GM19438 (cell line): ENCODE results near the gene CPLX3.

Experiments
- ATAC-seq: cut with Tn5 transposase; IDR thresholded peaks from one replicate; pipeline ENCODE4 v1.9.1; 2021; ENCODE audit warnings: low read depth; ENCODE audit not compliant: unreplicated experiment

Gene CPLX3

DNA sequence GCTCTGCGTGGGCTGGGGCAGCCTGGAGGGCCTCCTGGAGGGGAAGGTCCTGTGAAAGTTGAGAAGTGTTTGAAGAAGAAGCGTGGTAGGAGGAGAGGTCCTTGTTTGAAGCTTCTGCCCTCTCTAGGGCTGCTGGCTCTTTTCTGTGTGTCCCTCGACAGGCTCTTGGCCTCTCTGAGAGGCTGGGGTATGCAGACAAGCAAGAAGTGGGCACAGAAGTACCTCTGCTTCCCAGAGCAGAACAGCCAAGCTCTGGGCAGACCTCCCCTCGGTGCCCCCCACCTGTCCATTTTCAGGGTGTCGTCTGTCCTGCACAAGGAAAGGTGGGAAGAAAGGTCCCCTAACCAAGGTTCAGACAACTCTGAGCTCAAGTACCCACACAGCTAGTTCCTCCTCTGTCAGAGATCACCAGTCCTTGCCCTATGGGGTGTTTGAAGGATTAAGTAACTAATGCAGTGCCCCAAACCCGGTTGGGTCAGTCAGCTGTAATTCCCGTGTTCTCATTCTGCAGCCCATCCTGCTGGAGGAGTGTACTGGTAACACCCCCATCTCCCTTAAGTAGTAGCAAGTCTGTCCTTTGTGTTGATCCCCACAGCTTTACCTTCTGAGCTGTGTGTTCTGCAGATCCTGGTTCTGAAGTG, 38.3 kb upstream of the CPLX3 start:
- ATAC-seq = no peak

DNA sequence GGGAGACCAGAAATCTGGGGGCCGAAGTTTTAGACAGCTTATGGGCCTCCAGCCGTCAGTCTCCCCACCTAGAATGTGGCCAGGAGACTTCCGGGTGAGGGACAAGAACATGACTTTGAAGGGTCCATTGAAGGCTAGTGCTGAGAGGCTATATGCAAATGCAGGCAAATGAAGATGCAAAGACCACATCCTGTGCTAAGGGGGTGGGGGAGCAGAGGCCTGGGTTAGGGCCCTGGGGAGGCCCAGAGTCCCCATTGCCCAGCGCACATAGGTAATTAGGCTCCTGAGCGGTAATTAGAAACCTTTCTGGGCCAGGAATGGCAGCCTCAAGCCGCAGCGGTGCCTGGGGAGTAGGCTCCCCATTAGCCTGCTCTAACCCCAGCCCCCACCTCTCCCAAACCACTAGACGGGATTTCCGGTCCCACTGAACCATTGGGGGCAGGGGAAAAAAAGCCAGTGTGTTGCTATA, 37.7 kb upstream of the CPLX3 start:
- peak; percentile 23 for ATAC-seq

DNA sequence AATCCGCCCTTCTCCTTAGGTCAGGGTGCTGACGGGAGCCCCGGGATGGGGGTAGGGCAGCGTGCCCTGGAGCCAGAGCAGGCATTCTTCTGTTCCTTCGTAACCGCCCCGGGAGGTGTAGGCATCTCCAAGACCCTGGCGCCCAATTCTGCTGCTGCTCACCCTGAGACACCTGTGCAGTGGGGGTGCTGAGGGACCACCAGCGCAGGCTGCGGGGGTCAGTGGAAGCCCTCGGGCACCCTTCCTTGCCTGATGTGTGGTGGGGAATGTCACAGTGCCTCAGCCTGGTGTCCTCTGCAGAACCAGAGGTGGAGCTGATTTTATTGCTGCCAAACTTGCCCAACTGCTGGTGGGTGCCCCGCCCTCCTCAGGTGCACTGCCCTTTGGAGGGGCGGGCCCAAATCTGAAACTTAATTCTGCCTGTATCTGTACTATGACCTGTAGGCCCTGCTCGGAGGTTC, 37.2 kb upstream of the CPLX3 start:
- no peak for ATAC-seq

DNA sequence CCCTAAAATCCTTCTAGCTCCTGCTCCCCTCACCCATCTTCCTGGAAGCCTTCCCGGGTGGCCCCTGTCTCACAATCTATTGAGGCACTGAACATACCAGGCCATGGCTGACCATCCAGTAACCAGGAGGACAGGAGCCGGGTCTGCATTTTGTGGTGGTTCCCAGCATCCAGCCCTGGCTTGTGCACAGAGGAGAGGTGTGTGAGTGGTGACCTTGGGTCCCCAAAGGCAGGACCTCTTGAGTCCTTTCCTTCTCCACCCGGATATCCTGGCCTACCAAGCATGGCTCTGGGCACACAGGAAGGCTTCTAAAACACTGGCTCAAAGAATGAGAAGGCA, 36.7 kb upstream of the CPLX3 start:
- no peak for ATAC-seq

DNA sequence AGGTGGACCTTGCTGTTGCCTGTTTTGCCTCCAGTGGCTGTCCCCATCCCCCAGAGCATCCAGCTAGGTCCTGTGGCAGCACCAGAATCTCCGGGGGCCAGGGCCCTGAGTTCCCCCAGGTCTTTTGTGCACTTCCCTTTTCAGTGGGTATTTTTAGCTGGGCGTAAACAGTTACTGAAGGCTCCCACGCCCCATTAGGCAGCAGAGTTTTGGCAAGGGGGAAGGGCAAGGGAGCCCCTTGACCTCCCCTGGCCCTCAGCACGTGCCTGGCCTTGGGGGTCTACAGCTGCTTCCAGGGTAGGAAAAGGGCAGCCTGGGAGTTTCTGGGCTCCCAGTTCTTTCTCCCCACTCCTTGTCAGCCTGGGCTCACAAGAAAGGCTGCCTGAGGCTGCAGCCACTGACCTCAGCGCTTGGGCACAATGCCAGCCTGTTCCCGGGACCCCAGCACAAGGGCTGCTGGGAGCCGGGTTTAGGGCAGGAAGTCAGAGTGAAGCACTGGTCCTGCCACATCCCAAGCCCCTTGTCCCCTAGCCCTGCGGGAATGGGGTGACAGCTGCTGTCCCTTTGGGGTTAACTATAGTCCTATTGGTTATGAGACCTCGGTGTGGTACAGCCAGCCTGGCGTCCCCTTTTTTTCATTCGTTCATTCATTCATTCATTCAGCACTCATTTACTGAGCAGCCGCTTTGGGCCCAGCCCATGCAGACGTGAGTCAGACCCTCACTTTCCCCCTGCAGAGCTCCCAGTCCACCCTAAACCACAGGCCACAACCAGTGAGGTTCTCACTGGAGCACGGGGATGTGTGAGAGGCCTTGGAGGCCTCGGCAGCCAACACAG, 36.1 kb upstream of the CPLX3 start:
- no peak for ATAC-seq

DNA sequence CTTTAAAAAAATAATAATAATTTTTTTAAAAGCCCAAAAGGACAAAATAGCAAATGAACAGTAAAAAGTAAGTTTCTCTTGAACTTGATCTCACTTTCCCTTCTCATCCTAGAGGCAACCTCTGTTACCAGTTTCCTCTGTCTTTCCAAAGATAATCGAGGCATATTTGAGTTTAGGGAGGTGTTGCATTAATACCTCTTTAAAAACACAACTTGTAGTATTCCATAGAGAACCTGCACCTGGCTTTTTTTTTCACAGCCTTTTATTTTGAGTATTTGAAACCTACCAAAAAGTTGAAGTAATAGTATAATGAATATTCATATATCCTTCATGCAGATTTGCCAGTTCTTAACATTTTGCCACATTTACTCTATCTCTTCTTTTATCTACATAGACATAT, 35.4 kb upstream of the CPLX3 start:
- no peak for ATAC-seq

DNA sequence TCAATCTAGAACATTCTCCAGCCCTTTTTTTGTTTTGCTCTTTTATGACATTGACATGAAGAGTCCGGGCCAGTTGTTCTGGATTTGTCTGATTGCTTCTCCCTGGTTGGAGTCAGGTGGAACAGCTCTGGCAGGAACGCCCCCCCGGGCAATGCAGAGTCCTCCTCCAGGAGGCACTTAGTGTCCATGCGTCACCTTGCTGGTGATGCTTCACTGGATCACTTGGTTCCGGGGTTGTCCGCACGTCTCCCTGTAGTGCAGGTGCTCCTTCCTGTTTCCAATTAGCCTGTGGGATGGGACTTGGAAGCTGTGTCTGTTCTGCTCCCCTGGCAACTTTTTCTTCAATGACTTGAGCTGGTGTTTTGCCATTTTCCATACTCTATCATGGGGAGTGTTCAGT, 34.8 kb upstream of the CPLX3 start:
- ATAC-seq = no peak

DNA sequence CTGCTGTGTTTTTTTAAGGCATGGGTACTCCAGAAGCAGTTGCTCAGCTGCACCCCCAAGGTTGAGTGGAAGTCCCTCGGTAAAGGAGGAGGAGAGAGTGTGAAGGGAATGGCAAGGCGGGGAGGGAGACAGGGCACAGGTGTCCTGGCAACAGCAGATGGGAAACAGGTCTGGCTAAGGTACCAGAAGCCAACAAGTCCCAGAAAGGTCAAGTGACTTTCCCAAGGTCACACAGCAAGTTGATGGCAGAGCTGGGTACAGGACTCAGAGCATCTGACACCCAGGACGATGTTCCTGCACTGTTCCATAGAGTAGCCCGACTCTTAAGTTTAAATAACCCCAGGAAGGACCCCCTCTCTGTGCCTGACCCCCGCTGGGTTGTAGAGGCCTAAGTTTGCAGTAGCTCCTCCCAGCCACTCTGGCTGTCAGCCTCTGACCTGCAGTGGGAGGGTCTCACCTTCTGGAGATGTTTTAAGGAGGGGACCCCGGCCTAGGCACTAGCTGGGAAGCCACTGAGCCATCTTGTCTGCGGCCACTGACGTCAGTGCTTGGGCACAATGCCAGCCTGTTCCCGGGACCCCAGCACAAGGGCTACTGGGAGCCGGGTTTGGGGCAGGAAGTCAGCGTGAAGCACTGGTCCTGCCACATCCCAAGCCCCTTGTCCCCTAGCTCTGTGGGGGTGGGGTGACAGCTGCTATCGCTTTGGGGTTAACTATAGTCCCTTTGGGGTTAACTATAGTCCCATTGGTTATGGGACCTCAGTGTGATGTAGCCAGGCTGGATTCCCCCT, 34.0 kb upstream of the CPLX3 start:
- no peak for ATAC-seq

DNA sequence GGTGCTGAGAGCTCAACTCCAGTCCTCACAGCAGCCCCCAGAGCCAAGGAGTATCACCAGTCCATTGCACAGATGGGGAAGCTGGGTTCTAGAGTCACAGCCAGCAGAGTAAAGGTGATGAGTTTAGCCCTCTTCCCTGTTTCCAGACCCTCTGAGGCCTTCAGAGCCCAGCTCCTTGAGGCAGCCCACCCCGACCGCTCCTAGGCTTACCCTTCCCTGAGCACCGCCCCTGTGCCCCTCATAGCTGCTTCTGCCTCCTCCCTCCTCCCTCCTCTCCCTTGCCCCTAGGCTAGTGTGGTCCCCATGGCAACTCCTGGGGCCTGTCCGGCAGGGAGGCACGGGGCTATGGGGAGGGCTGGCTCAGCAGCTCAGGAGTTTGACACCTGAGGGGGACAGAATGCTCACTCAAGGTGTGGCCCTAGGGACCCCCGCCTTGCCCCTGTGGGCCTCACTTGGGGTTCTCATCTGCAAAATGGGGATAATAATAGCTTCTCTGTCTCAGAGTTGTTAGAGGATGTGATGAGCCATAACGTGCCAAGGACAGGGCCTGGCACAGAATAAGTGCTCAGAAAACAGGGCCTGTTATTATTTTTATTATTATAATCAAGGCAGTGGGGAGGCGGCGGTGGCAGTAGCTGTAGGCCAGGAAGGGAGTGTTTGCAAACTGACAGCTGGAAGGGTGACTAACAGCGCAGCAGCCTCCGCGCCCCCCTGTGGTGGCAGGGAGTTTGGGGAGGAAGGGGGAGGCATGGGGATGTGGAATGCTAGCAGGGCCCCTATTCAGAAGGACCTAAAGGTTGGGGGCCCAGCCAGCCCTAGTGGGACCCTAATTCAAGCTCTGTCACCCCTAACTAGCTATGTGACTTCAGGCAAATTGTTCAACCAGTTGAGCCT, 33.0 kb upstream of the CPLX3 start:
- no peak for ATAC-seq

DNA sequence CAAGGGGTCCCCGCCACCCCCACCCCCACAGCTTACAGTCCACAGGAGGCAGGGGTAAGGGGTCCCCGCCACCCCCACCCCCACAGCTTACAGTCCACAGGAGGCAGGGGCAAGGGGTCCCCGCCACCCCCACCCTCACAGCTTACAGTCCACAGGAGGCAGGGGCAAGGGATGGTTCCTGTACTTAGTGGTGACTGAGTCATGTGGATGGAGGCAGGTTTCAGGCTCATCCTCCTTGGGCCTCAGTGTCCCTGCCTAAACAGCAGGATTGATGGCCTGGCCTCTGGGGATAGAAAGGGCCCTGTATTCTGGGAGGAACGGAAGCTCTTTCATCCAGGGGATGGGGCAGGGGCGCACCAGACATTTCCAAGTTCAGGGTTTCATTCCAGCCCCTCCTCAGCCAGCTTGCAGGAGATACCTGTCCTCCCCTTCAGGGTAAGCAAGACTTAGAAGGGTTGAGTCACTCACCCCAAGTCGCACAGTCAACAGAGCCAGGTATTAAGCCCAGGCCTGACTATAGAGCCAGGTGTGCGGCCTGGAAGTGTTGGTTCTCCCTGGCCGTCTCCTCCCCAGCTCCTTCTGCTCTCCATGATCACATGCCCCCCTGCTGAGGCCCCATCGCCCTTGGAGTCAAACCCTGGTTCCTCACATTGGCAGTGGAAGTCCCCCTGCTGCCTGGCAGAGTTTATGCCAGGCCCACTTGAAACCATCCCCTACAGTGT, 32.0 kb upstream of the CPLX3 start:
- no peak for ATAC-seq

DNA sequence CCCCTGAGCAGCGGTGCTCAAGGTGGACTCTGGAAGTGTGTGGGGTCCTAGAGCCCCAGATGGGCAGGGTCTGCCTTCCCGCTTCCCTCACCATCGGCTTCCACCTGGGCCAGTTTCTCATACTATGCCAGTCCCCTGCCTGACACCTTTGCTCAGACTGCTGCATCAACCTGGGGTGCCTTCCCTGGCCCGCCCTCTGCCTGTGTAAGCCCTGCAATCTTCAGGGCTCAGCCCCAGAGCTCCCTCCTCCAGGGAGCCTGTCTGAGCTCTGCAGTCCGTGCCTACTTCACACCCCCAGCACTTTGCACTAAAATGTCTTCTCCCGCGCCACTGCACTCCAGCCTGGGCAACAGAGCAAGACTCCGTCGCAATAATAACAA, 31.5 kb upstream of the CPLX3 start:
- no peak for ATAC-seq

DNA sequence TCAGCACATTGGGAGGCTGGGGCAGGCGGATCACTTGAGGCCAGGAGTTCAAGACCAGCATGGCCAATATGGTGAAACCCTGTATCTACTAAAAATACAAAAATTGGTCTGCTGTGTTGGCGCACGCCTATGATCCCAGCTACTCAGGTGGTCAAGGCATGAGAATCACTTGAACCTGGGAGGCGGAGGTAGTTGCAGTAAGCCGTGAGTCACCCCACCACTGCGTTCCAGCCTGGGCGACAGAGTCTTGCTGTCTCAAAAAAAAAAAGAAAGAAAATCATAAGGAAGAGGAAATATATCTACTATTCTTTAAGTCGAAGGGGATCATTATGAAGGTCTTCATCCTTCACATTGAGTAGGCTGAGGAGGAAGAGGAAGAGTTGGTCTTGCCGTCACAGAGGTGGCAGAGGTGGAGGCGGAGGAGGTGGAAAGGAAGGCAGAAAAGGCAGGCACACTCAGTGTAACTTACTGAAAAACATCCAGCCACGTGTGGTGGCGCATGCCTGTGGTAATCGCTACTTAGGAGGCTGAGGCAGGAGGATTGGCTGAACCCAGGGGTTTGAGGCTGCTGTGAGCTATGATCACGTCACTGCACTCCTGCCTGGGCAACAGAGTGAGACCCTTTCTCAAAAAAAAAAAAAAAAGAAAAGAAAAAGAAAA, 30.3 kb upstream of the CPLX3 start:
- no peak for ATAC-seq

DNA sequence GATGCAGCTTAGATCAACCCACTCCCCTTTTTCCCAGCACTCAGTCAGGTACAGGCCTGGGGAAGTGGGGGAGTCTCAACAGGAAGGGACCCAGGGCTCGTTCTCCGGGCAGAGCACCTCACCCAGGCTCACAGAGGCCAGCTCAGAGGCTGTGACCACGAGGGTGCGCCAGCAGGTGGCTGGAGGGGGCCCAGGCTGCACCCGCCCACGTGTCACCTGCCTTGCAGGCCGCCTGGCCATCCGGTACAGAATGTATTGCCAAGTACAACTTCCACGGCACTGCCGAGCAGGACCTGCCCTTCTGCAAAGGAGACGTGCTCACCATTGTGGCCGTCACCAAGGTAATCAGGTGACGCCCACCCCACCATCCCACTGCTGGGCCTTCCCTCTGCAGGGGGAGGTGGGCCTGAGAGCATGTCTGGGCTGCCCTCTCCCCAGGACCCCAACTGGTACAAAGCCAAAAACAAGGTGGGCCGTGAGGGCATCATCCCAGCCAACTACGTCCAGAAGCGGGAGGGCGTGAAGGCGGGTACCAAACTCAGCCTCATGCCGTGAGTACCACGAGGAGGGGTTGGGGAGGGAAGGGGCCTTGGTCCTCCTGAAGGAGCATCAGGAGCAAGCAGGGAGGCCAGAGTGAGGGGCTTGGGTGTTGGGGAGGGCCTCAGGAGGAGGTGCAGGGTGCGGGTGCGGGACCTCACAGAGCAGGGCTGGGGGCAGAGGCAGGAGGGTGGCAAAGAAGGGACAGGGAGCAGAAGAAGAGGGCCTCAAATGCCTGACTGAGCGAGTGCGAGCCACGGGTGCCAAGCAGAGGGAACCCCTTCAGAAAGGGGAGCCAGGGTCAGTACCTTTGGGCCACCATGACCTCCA, 27.8 kb upstream of the CPLX3 start:
- no peak for ATAC-seq

DNA sequence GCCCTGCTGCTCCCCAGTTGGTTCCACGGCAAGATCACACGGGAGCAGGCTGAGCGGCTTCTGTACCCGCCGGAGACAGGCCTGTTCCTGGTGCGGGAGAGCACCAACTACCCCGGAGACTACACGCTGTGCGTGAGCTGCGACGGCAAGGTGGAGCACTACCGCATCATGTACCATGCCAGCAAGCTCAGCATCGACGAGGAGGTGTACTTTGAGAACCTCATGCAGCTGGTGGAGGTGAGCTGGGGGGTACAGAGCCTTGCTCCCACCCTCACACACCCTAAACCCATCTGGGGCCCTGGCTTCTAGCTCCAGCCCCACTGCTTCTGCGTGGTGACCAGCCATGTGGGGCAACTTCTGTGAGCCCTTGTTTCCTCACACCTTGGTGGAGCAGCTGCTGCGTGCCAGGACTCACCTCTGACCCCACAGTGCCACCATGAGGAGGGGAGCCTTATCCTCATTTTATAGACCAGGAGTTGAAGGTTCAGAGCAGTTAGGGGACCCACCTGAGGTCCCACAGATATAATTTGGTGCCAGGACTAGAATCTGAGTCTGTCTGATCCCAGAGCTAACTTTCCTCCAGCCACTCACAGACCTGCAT, 27.1 kb upstream of the CPLX3 start:
- ATAC-seq = no peak

DNA sequence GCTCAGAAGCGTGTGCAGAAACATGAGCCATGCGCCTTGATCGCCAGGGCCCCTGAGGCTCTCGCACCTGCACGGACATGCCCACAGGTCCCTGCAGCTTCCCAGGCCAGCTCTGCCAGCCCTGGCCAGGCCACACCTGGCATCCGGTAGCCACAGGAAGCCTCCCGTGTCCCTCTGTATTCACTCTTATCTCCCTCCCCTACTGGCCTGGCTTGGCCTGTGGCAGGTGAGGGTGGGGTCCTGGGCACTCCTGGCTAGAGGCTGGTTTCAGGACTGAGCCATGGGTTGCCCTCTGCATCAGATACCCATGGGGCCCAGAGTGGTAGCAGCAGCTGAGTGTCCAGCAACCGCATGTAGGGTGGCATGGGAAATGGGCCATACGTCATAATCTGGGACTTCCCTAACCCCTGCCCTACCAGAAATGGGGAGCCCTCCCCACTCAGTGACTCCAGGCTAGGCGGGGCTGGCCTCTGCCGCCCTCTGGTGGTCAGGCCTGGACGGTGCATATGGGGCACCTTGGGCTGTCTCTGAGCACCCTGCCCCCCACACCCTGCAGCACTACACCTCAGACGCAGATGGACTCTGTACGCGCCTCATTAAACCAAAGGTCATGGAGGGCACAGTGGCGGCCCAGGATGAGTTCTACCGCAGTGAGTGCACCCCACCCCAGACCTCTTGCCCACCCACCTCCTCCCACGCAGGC, 26.4 kb upstream of the CPLX3 start:
- ATAC-seq = no peak

DNA sequence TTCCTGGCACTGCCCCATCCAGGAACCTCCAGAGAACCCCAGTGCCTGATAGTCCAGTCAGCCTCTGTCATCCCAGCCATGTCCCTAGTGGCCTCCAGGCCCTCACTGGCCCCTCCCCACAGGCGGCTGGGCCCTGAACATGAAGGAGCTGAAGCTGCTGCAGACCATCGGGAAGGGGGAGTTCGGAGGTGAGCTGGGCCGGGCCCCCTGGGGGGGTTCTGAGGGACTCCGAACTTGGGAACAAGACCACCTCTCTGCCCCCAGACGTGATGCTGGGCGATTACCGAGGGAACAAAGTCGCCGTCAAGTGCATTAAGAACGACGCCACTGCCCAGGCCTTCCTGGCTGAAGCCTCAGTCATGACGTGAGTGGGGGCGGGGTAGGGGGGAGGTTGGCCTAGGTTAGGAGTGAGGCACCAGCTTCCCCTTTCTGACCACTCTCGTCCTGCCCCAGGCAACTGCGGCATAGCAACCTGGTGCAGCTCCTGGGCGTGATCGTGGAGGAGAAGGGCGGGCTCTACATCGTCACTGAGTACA, 25.8 kb upstream of the CPLX3 start:
- no peak for ATAC-seq
